ENCODE results near the gene PRKCH.

The PRKCH gene

GRCh38 chr14:61321385-61322010 is at the start of gene PRKCH:
TSS of gene PRKCH (plus strand) at chr14:61321579. CDS start at chr14:61322102, 523 bp downstream.
- peaks cover 0 to 22% (median 12%) of the 10 kb centered on the region in 4 donors for H3K4me1 ChIP-seq
- peaks cover 0 to 22% of the 10 kb centered on the region in 2 donors for H3K27me3 ChIP-seq
- H3K9me3 ChIP-seq = no peaks in the 10 kb centered on the region
- peak within 1 kb of the TSS; percentile 53 to 58 for H3K4me3 ChIP-seq
- no peaks in the 10 kb centered on the region for H3K36me3 ChIP-seq
- TF ChIP-seq CTCF (IDR thresholded peaks at IDR 0.05) = no peak
- intact Hi-C loops (cut with DNase I; ENCODE audit: low total_unique reads) = no loop called here
- peak; percentile 78 to 85 for DNase-seq
- H3K27ac ChIP-seq = peak within 1 kb of the TSS; percentile 11 to 34

- DNase-seq = no peak
- peaks cover 0 to 5% (median 0%) of the 10 kb centered on the region in 3 donors for H3K36me3 ChIP-seq
- no peaks in the 10 kb centered on the region for H3K9me3 ChIP-seq
- H3K4me3 ChIP-seq = no peak overlapping the region
- H3K4me1 ChIP-seq = peaks cover 0 to 38% (median 10%) of the 10 kb centered on the region in 4 donors
- H3K27ac ChIP-seq = no peak overlapping the region
- H3K27me3 ChIP-seq = no peaks in the 10 kb centered on the region
- no peak for TF ChIP-seq CTCF (IDR thresholded peaks at IDR 0.05)
- intact Hi-C loops (cut with DNase I; ENCODE audit: low total_unique reads) = no loop called here
These were observed 44.1 kb upstream of the PRKCH start for GRCh38 chr14:61277232-61277631.

GRCh38 chr14:61277784-61278183 is 43.6 kb upstream of the PRKCH start:
- no peak for DNase-seq
- H3K27me3 ChIP-seq = no peaks in the 10 kb centered on the region
- no peak for TF ChIP-seq CTCF (IDR thresholded peaks at IDR 0.05)
- no peaks in the 10 kb centered on the region for H3K9me3 ChIP-seq
- peaks cover 0 to 33% (median 10%) of the 10 kb centered on the region in 4 donors for H3K4me1 ChIP-seq
- no peak overlapping the region for H3K4me3 ChIP-seq
- intact Hi-C loops (cut with DNase I; ENCODE audit: low total_unique reads) = no loop called here
- peaks cover 0 to 11% (median 0%) of the 10 kb centered on the region in 3 donors for H3K36me3 ChIP-seq
- no peak overlapping the region for H3K27ac ChIP-seq

GRCh38 chr14:61279082-61279481 is 42.3 kb upstream of the PRKCH start:
- peak overlapping the region; percentile 72 to 90 for H3K4me3 ChIP-seq
- peaks cover 0 to 14% (median 0%) of the 10 kb centered on the region in 3 donors for H3K36me3 ChIP-seq
- H3K27me3 ChIP-seq = no peaks in the 10 kb centered on the region
- peak overlapping the region; percentile 88 to 98 for H3K27ac ChIP-seq
- peaks cover 0 to 30% (median 10%) of the 10 kb centered on the region in 4 donors for H3K4me1 ChIP-seq
- DNase-seq = peak in 1 of 2 donors; percentile 25
- intact Hi-C loops (cut with DNase I; ENCODE audit: low total_unique reads) = no loop called here
- no peak for TF ChIP-seq CTCF (IDR thresholded peaks at IDR 0.05)
- no peaks in the 10 kb centered on the region for H3K9me3 ChIP-seq

- Histone ChIP-seq H3K36me3 (peaks cover 0 to 14% (median 0%) of the 10 kb centered on the region in 3 donors), H3K4me1 (peaks cover 0 to 30% (median 10%) of the 10 kb centered on the region in 4 donors), H3K4me3 (peak overlapping the region; percentile 72 to 90), H3K27me3 (no peaks in the 10 kb centered on the region), H3K27ac (peak overlapping the region; percentile 88 to 98), H3K9me3 (no peaks in the 10 kb centered on the region)
- DNase-seq = peak in 1 of 2 donors; percentile 23
- TF ChIP-seq CTCF (IDR thresholded peaks at IDR 0.05) = no peak
- intact Hi-C loops (cut with DNase I; ENCODE audit: low total_unique reads) = no loop called here
These were observed 41.3 kb upstream of the PRKCH start for GRCh38 chr14:61280092-61280525.

All from tibial artery (tissue), 4 donors.